Osteocyte (in vitro differentiated cells): ENCODE results near the gene ZNF185. TPM values are rescaled to one million over a fixed set of nuclear protein-coding genes. Genes with fewer than 3 reads are reported as not detected.
A peak's percentile ranks its signal among the peaks of the same experiment; 100 is the strongest.

Experiments used
- DNase-seq: peaks from one replicate; pipeline ENCODE4 v3.0.0; 2021; ENCODE audit warnings: mixed read lengths; ENCODE audit not compliant: unreplicated experiment; ENCODE audit errors: extremely low spot score
- H3K27ac Mint-ChIP-seq: one replicate; pipeline ENCODE4 v1.8.0; 2021; ENCODE audit warnings: mild to moderate bottlenecking, mixed read lengths; ENCODE audit not compliant: unreplicated experiment
- H3K27me3 Mint-ChIP-seq: one replicate; pipeline ENCODE4 v1.8.0; 2021; ENCODE audit warnings: mixed read lengths; ENCODE audit not compliant: unreplicated experiment
- H3K36me3 Mint-ChIP-seq: one replicate; pipeline ENCODE4 v1.8.0; 2021; ENCODE audit warnings: mixed read lengths; ENCODE audit not compliant: unreplicated experiment
- H3K4me1 Mint-ChIP-seq: one replicate; pipeline ENCODE4 v1.8.0; 2021; ENCODE audit warnings: mixed read lengths; ENCODE audit not compliant: unreplicated experiment
- H3K4me3 Mint-ChIP-seq: one replicate; pipeline ENCODE4 v1.8.0; 2021; ENCODE audit warnings: mild to moderate bottlenecking, moderate library complexity, mixed read lengths; ENCODE audit not compliant: unreplicated experiment
- H3K9me3 Mint-ChIP-seq: one replicate; pipeline ENCODE4 v1.8.0; 2021; ENCODE audit warnings: mixed read lengths; ENCODE audit not compliant: unreplicated experiment
- long read RNA-seq: library from polyadenylated mRNA; unstranded; transcript quantifications from one replicate; pipeline ENCODE4 v2.0.0, GENCODE V29; 2021
- total RNA-seq: library from RNA; stranded (reverse); gene quantifications from 2 replicates; pipeline ENCODE4 v1.2.1, GENCODE V29; 2021
- TF ChIP-seq, protein P1 (sequence below): fragments of 200-600 bp; sonication (generic); IDR thresholded peaks from 2 replicates; pipeline ENCODE4 v1.5.0; 2021; ENCODE audit warnings: antibody characterized with exemption, mild to moderate bottlenecking, moderate library complexity

Gene ZNF185
- total RNA-seq = 8.0 TPM in 2 replicates
- long read RNA-seq, partial matches to known transcripts = 1 of 2 reads
- long read RNA-seq, other reads (novel, unspliced or antisense) = 0 of 2 reads

DNA sequence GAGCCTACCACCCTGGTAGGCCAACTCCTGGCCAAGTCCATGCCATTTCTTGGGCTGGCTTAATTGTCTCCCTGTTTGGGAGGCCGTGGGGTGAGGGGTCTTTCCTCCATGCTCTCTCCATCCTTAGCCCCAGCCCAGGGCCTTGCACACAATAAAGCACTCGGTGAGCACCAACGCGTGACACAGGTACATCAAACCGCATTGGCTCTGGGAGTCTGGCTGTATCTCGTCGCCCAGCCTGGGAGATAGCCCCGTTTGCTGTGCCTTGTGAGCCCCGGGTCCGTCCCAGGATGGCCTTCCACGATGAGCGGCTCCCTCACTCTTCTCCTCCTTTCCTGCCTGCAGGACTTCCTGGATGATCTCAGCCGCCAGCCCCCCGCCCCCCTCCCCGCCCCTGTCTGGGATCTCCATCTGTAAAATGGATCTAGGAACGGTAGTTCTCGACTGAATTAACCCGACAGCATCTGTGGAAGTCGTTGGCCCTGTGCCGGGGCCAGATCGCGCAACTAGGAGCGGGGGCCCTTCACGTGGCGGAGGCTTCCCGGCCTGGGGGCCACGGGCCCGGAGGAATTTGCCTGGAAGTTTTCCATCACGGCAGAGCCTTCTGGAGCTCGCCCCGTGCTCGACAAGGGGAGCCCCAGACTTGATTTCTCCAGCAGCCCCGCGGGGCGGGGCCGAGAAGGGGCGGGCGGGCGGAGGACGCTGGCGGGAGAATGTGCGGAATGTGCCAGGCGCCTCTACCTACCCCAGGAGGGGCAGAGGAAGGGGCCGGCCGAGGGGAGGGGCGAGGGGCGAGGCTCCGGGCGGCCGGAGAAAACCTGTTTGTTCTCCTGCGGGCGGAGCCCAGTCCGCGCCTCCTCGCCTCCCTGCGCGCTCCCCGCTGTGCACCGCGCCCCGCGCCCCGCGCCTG lies at the start of gene ZNF185:
ZNF185 (plus strand) TSS at position 846 of the 910 bp plus-strand sequence. CDS start 16,423 bp downstream, outside the sequence.
- Mint-ChIP-seq H3K4me3 (peak within 1 kb of the TSS; percentile 22), H3K4me1 (peaks cover 9% of the 10 kb centered on the region), H3K27me3 (no peaks in the 10 kb centered on the region), H3K36me3 (no peaks in the 10 kb centered on the region), H3K9me3 (no peaks in the 10 kb centered on the region), H3K27ac (no peak within 1 kb of the TSS)
- TF ChIP-seq, protein P1, sequence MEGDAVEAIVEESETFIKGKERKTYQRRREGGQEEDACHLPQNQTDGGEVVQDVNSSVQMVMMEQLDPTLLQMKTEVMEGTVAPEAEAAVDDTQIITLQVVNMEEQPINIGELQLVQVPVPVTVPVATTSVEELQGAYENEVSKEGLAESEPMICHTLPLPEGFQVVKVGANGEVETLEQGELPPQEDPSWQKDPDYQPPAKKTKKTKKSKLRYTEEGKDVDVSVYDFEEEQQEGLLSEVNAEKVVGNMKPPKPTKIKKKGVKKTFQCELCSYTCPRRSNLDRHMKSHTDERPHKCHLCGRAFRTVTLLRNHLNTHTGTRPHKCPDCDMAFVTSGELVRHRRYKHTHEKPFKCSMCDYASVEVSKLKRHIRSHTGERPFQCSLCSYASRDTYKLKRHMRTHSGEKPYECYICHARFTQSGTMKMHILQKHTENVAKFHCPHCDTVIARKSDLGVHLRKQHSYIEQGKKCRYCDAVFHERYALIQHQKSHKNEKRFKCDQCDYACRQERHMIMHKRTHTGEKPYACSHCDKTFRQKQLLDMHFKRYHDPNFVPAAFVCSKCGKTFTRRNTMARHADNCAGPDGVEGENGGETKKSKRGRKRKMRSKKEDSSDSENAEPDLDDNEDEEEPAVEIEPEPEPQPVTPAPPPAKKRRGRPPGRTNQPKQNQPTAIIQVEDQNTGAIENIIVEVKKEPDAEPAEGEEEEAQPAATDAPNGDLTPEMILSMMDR = no peak
- DNase-seq = no peak

DNA sequence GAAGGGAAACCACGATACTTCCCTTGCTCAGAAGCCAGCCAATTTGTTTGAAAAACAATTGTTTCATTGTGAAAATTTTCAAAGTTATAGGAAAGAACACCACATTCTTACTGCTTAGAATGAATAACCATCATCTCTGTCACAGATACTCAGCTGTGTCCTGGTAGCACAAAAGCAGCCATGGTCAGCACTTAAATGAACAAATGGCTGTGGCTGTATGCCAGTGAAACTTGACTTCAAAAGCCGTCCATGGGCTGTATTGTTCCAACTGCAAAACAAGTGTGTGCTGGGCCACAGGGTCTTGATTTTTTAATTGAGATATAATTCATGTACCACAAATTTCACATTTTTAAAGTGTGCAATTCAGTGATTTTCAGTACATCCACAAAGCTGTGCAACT lies 47.4 kb upstream of the ZNF185 start:
- H3K4me3 Mint-ChIP-seq = no peak overlapping the region
- TF ChIP-seq, protein P1 = no peak
- H3K4me1 Mint-ChIP-seq = no peaks in the 10 kb centered on the region
- H3K27me3 Mint-ChIP-seq = no peaks in the 10 kb centered on the region
- H3K36me3 Mint-ChIP-seq = peaks cover 17% of the 10 kb centered on the region
- no peak overlapping the region for H3K27ac Mint-ChIP-seq
- H3K9me3 Mint-ChIP-seq = peaks cover 5% of the 10 kb centered on the region
- DNase-seq = no peak

DNA sequence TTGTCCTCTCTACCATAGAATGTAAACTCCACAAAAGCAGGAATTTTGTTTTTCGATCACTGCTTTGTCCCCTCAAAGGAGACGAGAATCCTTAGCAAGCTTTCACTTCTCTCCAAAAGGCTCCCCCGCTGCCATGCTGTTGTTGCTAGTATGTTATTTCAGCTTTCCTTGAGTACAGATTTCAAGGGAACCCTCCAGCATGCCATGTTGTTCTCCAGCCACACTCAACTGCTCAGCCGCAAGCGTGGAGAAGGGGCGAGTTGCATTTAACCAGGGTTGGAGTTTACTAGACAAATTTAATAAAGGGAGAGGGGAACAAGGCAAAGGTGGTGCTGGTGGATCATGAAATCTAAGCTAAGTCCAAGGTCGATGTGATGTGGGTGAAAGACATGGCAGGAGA lies 43.9 kb upstream of the ZNF185 start:
- H3K4me1 Mint-ChIP-seq = no peaks in the 10 kb centered on the region
- H3K4me3 Mint-ChIP-seq = no peak overlapping the region
- no peak for DNase-seq
- no peaks in the 10 kb centered on the region for H3K27me3 Mint-ChIP-seq
- no peak overlapping the region for H3K27ac Mint-ChIP-seq
- peaks cover 6% of the 10 kb centered on the region for H3K9me3 Mint-ChIP-seq
- TF ChIP-seq, protein P1 = no peak
- H3K36me3 Mint-ChIP-seq = peaks cover 17% of the 10 kb centered on the region

DNA sequence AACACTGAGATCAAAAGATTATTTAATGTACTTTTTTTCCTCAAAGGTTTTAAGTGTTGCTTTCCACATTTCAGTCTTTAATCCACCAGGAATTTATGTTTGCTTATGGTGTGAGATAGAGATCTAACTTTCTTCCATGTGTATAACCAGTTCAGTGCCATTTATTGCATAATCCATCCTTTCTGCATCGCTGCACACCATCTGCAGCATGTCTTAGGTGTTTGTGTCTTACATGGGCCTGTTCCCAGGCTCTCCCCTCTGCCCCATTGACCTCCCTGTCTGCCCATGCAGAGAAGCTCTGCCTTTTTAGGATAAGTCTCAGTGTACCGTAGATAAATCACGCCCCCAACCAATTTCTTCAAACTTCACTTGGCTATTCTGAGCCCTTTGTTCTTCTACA lies 36.8 kb upstream of the ZNF185 start:
- Mint-ChIP-seq H3K9me3 (peaks cover 5% of the 10 kb centered on the region), H3K27ac (no peak overlapping the region), H3K27me3 (no peaks in the 10 kb centered on the region), H3K4me3 (no peak overlapping the region), H3K36me3 (peaks cover 5% of the 10 kb centered on the region), H3K4me1 (no peaks in the 10 kb centered on the region)
- TF ChIP-seq, protein P1 = no peak
- DNase-seq = no peak

DNA sequence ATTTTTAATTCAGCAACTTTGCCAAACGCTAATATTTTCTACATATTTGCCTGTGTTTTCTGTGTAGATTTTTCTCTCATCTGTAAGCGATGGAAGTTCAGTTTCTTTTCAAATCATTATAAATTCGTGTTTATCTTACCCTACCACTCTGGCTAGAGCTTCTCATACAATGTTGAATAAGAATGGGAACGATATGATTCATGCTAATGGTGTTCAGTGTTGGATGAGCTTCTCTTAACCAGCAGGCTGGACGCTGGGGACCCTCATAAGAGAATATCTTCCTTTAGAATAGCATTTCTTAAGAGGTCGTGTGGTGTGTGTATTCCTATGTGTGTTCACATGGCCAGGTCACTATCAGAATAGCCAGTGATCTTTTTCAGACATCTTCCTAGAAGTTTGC lies 36.0 kb upstream of the ZNF185 start:
- TF ChIP-seq, protein P1 = no peak
- no peak for DNase-seq
- Mint-ChIP-seq H3K36me3 (peaks cover 5% of the 10 kb centered on the region), H3K4me1 (no peaks in the 10 kb centered on the region), H3K27ac (no peak overlapping the region), H3K27me3 (no peaks in the 10 kb centered on the region), H3K9me3 (peaks cover 5% of the 10 kb centered on the region), H3K4me3 (no peak overlapping the region)
